Measurements from ENCODE around the gene EFCAB5. TPM values are rescaled to one million over a fixed set of nuclear protein-coding genes. Genes with fewer than 3 reads are reported as not detected.
"Not testable (repeated sequence)": the region's sequence is repeated elsewhere in the genome, so short reads cannot be mapped to it uniquely, and the experiment has no call there.

Gene EFCAB5
- total RNA-seq, 1 donor from 2014 or later: 4.3 TPM

DNA sequence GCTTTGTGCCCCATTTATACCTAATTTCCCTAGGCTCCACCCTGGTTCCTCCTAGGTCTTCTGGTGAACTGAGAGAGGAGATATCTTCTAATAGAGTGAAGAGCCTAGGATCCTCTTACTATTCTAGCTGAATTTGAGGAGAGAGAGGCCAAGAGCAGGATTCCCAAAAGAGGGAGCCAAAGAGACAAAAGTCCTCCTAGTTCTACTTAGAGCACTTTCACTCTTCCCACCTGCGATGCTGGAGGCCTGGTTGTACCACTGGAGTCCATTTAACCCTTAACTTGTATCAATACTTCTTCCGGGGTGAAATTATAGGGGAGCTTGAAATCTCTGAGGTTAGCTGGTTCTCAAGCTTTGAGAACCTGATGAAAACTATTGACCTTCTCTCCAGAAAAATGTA lies 8.1 kb upstream of the EFCAB5 start:
- DNase-seq (ENCODE audit: low spot score): peak; percentile 12

DNA sequence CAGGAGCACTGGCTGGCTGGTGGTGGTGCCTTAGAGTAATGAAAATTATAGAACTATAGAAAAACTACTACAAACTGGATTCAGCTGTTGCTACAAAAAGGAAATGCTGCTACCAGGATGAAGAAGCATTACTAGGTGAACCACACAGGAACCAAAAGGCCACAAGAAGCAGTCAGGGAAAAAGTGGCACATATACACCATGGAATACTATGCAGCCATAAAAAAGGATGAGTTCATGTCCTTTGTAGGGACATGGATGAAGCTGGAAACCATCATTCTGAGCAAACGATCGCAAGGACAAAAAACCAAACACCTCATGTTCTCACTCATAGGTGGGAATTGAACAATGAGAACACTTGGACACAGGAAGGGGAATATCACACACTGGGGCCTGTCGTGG lies 5.5 kb upstream of the EFCAB5 start:
- DNase-seq (ENCODE audit: low spot score): not testable (repeated sequence)

GRCh38 chr17:29936724-29937123 lies 4.7 kb upstream of the EFCAB5 start:
- no peak for DNase-seq (ENCODE audit: low spot score)

- DNase-seq (ENCODE audit: low spot score): no peak
Measured at GRCh38 chr17:29945281-29945680, 3.8 kb downstream of the EFCAB5 start.

GRCh38 chr17:29948448-29949215 lies 7.2 kb downstream of the EFCAB5 start:
- DNase-seq (ENCODE audit: low spot score): no peak

DNA sequence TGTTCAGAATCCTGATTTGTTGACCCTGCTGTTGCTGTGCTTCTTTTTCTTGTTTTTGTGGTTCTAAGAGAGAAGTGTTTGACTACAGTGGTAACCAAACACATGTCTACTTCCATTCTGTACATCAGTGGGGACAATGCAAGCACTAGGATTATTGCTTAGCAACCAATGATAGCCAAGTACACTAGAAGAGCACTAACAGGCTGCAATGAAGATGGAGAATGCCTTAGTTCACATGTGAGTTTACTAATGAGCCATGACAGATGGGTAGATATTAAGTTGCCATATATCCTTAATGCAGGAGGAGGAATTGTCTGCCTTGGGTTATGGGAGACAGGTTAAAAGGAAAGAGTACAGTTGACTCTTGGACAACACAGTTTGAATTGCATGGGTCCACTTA lies 8.3 kb downstream of the EFCAB5 start:
- DNase-seq (ENCODE audit: low spot score): no peak

DNA sequence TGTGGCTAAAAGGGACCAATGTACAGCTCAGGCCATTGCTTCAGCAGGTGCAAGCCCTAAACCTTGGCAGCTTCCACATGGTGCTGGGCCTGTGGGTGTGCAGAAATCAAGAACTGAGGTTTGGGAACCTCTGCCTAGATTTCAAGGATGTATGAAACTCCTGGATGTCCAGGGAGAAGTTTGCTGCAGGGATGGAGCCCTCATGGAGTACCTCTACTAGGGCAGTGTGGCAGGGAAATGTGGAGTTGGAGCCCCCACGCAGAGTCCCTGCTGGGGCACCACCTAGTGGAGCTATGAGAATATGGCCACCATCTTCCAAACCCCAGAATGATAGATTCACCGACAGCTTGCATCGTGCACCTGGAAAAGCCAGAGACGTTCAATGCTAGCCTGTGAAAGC lies 13.0 kb downstream of the EFCAB5 start:
- no peak for DNase-seq (ENCODE audit: low spot score)

GRCh38 chr17:29956225-29956624 lies 14.8 kb downstream of the EFCAB5 start:
- no peak for DNase-seq (ENCODE audit: low spot score)

DNA sequence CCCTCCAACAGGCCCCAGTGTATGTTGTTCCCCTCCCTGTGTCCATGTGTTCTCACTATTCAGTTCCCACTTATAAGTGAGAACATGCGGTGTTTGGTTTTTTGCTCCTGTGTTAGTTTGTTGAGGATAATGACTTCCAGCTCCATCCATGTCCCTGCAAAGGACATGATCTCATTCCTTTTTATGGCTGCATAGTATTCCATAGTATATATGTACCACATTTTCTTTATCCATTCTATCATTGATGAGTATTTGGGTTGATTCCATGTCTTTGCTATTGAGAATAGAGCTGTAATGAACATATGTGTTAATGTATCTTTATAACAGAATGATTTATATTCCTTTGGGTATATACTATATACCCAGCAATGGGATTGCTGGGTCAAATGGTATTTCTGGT lies 16.1 kb downstream of the EFCAB5 start:
- DNase-seq (ENCODE audit: low spot score): not testable (repeated sequence)

DNA sequence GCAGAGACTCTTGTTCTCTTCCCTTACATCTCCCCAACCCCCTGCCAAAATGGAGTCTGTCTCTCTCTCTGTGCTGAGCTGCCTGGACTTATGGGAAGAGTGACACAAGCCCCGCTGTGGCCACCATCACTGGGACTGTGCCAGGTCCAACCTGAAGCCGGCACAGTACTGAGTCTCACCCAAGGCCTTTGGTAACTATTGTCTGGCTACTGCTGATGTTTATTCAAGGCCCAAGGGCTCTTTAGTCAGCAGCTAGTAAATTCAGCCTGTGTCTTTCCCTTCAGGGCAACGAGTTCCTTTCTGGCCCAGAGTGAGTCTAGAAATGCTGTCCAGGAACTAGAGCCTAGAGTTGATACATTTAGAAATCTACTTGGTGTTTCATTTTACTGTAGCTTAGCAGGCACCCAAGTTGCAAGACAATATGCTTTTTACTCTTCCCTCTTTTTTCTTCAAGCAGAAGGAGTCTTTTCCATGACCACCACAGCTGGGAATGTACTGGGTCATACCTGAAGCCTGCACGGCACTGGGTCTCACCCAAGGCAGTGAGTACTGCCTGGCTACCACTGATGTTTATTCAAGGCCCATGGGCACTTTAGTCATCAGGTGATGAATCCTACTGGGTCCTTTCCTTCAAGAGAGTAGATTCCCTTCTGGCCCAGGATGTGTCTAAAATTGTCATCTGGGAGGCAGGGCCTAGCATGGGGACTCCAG lies 17.7 kb downstream of the EFCAB5 start:
- DNase-seq (ENCODE audit: low spot score): no peak

DNA sequence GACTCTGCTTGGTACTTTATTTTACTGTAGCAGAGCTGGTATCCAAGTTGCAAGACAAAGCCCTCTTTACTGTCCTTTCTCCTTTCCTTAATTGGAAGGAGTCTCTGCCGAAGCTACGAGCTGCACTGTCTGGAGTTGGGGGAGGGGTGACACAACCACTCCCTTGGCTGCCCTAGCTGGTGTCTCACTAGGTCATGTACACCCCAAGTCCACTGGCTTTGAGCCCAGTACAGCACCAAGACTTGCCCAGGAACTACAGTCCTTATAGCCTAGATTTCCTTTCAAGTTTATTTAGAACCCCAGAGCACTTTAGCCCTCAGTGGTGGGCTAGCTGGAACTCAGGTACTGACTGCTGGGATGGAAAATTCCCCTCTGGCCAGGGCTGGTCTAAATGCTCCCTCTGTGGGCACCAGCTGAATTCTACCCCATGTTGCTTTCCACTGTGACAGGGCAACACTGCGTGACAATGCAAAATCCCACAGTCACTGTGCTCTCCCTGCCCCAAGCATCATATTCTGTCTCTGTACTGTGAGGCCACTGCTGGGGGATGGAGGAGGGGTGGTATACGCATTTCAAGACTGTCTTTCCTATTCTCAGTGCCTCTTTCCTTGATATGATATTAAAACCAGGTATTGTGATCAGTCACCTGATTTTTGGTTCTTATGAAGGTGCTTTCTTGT lies 18.4 kb downstream of the EFCAB5 start:
- no peak for DNase-seq (ENCODE audit: low spot score)

DNA sequence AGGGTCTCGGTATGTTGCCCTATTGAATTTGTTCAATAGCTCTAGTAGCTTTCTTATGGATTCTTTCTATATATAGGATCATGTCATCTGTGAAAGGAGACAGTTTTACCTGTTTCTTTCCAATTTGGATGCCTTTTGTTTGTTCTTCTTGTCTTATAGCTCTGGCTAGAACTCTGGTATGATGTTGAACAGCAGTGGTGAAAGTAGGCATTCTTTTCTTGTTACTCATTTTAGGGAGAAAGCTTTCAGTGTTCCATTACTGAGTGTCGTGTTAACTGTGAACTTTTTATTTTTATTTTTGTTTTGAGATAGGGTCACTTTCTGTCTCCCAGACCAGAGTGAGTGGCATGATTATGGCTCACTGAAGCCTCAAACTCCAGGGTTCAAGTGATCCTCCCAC lies 21.2 kb downstream of the EFCAB5 start:
- no peak for DNase-seq (ENCODE audit: low spot score)

DNA sequence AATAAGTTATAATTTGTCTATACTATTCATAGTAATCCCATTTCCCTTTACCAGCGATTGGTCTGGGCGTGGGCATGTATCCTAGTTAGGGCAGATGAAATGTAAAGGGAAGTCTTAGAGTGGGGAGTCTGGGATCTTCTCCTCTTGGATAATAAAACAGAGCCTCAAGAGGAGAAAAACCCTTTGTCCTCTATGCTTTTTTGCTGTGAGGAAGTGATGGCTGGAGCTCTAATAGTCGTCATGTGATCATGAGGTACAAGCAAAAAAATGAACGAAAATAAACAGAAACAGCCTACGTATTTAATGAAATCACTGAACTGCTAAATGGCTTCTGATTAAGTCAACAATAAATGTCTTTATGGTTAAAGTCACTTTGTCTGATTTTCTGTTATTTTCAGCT lies 26.8 kb downstream of the EFCAB5 start:
- no peak for DNase-seq (ENCODE audit: low spot score)

- no peak for DNase-seq (ENCODE audit: low spot score)
Measured at GRCh38 chr17:29972277-29972676, 30.8 kb downstream of the EFCAB5 start.

DNA sequence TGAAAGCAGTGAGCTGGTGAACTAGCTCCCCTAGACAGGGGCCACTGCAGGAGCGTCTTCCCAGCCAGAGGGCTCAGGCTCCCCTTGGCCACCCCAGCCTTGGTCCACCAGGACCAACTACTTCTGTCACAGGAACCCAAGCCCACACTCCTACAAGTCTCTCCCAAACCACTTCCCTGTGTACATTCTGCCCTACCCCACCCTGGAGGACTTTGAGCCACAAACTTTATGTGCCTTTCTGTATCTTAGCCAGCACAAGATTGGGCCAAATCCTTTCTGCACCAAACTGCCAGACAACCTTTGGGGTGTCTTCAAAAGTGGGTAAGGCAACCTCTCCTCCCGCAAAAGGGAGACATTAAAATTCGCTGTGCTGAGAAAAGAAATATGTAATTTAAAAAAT lies 31.6 kb downstream of the EFCAB5 start:
- DNase-seq (ENCODE audit: low spot score): no peak

GRCh38 chr17:29977836-29978235 lies 36.4 kb downstream of the EFCAB5 start:
- DNase-seq (ENCODE audit: low spot score): peak; percentile 59

- DNase-seq (ENCODE audit: low spot score): no peak
Measured at GRCh38 chr17:29980261-29980660, 38.8 kb downstream of the EFCAB5 start.

DNA sequence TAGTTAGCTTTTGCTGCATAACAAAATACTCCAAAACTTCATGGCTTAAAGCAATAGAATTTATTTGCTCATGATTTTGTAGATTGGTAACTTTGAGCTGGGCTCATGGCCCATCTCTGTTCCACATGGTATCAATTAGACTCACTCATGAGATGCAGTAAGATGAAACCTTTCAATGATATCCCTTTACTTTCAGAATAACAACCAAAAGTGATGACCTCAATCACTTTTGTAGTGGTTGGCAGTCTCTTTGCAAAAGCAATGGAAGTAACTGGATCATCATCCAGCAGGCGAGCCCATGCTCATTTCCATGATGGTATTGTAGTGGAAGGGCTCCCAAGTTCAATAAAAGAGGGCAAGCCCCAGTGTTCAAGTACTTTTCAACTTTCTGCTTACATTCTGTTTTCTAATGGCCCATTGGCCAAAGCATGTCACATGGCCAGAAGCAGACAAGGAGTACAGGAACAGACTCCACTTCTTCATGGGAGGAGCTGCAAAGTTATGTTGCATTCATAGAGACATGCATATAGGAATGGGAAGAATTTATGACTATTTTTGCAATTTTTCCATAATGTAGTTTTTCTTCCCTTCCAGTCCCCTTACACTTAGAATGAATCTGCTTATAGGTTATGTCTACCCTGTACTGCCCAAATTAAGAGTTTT lies 41.7 kb downstream of the EFCAB5 start:
- DNase-seq (ENCODE audit: low spot score): no peak

DNA sequence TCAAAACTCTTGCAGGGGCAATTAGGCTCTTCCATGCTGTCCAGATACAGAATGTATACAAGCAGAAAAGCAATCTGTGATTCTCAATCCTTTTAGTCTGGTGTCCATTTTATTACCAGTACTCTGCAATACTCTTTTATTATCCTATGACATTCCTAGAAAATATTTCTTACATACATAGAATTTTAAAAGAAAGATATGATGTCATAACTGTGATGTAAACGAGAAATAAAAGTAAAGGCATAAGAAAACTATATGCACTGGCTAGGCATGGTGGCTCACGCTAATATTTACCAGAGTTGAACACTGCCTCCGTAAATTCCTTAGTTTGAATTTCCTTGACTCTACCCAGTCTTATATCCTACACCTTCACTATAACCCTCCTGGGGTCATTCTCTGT lies 55.0 kb downstream of the EFCAB5 start:
- no peak for DNase-seq (ENCODE audit: low spot score)

GRCh38 chr17:30000001-30000754 lies 58.7 kb downstream of the EFCAB5 start:
- no peak for DNase-seq (ENCODE audit: low spot score)

DNA sequence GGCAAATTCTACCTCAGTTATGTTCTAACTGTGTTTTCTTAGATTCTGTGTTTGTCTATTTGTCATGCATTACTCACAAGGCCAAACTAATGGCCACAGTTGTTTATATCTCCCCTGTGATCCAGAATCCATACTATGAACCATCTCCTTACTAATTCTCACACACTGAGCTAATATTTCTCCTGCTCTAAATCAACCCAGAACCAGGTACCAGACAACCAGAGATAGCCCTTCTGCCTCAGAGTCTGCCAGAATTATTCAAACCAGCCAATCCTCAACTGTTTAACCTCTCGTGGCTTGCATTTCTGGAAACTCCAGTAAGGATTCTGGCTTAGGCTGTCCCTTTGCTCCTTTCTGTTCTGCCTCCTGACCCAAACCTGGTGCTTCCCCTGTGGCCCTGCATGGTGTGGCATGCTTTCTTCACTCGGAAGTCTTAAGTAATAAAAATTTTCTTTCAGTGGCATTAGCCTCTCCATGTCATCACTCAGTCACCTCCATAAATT lies 59.4 kb downstream of the EFCAB5 start:
- no peak for DNase-seq (ENCODE audit: low spot score)
